Measurements from ENCODE around the gene PGBD1.

GRCh38 chr6:28282926-28283325 is 1.6 kb downstream of the PGBD1 start:
- no peak for TF ChIP-seq MAX (IDR thresholded peaks at IDR 0.05; ENCODE audit: low read depth, low read length)
- TF ChIP-seq CTCF (IDR thresholded peaks at IDR 0.05; ENCODE audit: low read depth, low read length) = no peak
